Smooth muscle cell (in vitro differentiated cells): Measurements from ENCODE around the gene CUL9. TPM values are rescaled to one million over a fixed set of nuclear protein-coding genes. Genes with fewer than 3 reads are reported as not detected.

Experiments
- DNase-seq: peaks from one replicate; lab custom pipeline; 2025; ENCODE audit not compliant: unreplicated experiment; lab: John Stamatoyannopoulos, UW
- H2AFZ ChIP-seq: fragments of 200-600 bp; sonication (generic); 2 replicates; pipeline ENCODE4 v1.6.0; 2016; ENCODE audit warnings: antibody characterized with exemption, low read depth, mild to moderate bottlenecking
- H3F3A ChIP-seq: fragments of 200-600 bp; sonication (generic); 2 replicates; pipeline ENCODE4 v1.6.0; 2017; ENCODE audit warnings: antibody characterized with exemption, low read depth
- H3K27ac ChIP-seq: fragments of 200-600 bp; sonication (generic); 2 replicates; pipeline ENCODE4 v1.5.1; 2016; ENCODE audit warnings: low read depth, mild to moderate bottlenecking
- H3K27me3 ChIP-seq: fragments of 200-600 bp; sonication (generic); 2 replicates; pipeline ENCODE4 v1.6.1; 2016; ENCODE audit warnings: low read depth, mild to moderate bottlenecking
- H3K36me3 ChIP-seq: fragments of 200-600 bp; sonication (generic); 2 replicates; pipeline ENCODE4 v1.5.1; 2016; ENCODE audit warnings: low read depth
- H3K4me1 ChIP-seq: fragments of 200-600 bp; sonication (generic); 2 replicates; pipeline ENCODE4 v1.5.1; 2016; ENCODE audit warnings: low read depth
- H3K4me2 ChIP-seq: fragments of 200-600 bp; sonication (generic); 2 replicates; pipeline ENCODE4 v1.6.0; 2016; ENCODE audit warnings: mild to moderate bottlenecking
- H3K4me3 ChIP-seq: fragments of 200-600 bp; sonication (generic); 2 replicates; pipeline ENCODE4 v1.5.1; 2016; ENCODE audit warnings: mild to moderate bottlenecking
- H3K79me2 ChIP-seq: fragments of 200-600 bp; sonication (generic); 2 replicates; pipeline ENCODE4 v1.6.0; 2016; ENCODE audit warnings: low read depth, mild to moderate bottlenecking
- H3K9ac ChIP-seq: fragments of 200-600 bp; sonication (generic); 2 replicates; pipeline ENCODE4 v1.6.0; 2016; ENCODE audit warnings: low read depth
- H3K9me3 ChIP-seq: fragments of 200-600 bp; sonication (generic); replicated peaks from 2 replicates; pipeline ENCODE4 v1.5.1; 2016; ENCODE audit warnings: low read depth
- H4K20me1 ChIP-seq: fragments of 200-600 bp; sonication (generic); 2 replicates; pipeline ENCODE4 v1.6.0; 2016; ENCODE audit warnings: low read depth
- WGBS: methylation state at CpG from one replicate; pipeline ENCODE4 v1.1.7; 2016; ENCODE audit warnings: low lambda C conversion rate; 5-methylcytosine and 5-hydroxymethylcytosine counted together
- polyA plus RNA-seq: library from polyadenylated mRNA; unstranded; fragments of >200 nt; fragmentation: Nextera tagmentation; extraction: Ambion mirVana; gene quantifications from 2 replicates; pipeline ENCODE4 v1.2.1, GENCODE V29; 2016
- total RNA-seq: library from RNA; depleted of rRNA; stranded (reverse); fragments of >200 nt; gene quantifications from 2 replicates; pipeline ENCODE4 v1.2.3, GENCODE V29; 2014
- TF ChIP-seq, protein P1 (sequence below): fragments of 200-600 bp; sonication (generic); IDR thresholded peaks from 2 replicates; pipeline ENCODE4 v1.5.1; 2017; ENCODE audit warnings: borderline replicate concordance, mild to moderate bottlenecking, antibody characterized with exemption; ENCODE audit not compliant: insufficient read depth, poor library complexity, severe bottlenecking

The CUL9 gene
- total and polyA plus RNA-seq, 2 experiments from 2014 or later, result 13.9 to 18.8 TPM

GRCh38 chr6:43231053-43231452 is 49.1 kb downstream of the CUL9 start:
- DNase-seq, result no peak
- no peak overlapping the region for H3K4me3 ChIP-seq
- H3K4me2 ChIP-seq, result no peak overlapping the region
- no peaks in the 10 kb centered on the region for H3K36me3 ChIP-seq
- no peaks in the 10 kb centered on the region for H3K4me1 ChIP-seq
- H2AFZ ChIP-seq, result no peak overlapping the region
- H3K79me2 ChIP-seq, result no peaks in the 10 kb centered on the region
- no peaks in the 10 kb centered on the region for H4K20me1 ChIP-seq
- TF ChIP-seq, protein P1, sequence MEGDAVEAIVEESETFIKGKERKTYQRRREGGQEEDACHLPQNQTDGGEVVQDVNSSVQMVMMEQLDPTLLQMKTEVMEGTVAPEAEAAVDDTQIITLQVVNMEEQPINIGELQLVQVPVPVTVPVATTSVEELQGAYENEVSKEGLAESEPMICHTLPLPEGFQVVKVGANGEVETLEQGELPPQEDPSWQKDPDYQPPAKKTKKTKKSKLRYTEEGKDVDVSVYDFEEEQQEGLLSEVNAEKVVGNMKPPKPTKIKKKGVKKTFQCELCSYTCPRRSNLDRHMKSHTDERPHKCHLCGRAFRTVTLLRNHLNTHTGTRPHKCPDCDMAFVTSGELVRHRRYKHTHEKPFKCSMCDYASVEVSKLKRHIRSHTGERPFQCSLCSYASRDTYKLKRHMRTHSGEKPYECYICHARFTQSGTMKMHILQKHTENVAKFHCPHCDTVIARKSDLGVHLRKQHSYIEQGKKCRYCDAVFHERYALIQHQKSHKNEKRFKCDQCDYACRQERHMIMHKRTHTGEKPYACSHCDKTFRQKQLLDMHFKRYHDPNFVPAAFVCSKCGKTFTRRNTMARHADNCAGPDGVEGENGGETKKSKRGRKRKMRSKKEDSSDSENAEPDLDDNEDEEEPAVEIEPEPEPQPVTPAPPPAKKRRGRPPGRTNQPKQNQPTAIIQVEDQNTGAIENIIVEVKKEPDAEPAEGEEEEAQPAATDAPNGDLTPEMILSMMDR, result no peak
- H3K27ac ChIP-seq, result no peak overlapping the region
- no peak overlapping the region for H3K9ac ChIP-seq
- no peaks in the 10 kb centered on the region for H3K9me3 ChIP-seq
- no peaks in the 10 kb centered on the region for H3F3A ChIP-seq
- H3K27me3 ChIP-seq, result peaks cover 13% of the 10 kb centered on the region
- WGBS, result 90% methylated on average over 4 of the region's 4 CpGs

GRCh38 chr6:43231735-43232450 is 49.9 kb downstream of the CUL9 start:
- Histone ChIP-seq H3K27ac (no peak overlapping the region), H3K79me2 (no peaks in the 10 kb centered on the region), H3K4me2 (no peak overlapping the region), H3F3A (no peaks in the 10 kb centered on the region), H2AFZ (no peak overlapping the region), H3K36me3 (no peaks in the 10 kb centered on the region), H3K4me1 (no peaks in the 10 kb centered on the region), H3K4me3 (no peak overlapping the region), H3K9me3 (no peaks in the 10 kb centered on the region), H3K27me3 (peaks cover 13% of the 10 kb centered on the region), H4K20me1 (no peaks in the 10 kb centered on the region), H3K9ac (no peak overlapping the region)
- no peak for DNase-seq
- TF ChIP-seq, protein P1, result no peak
- 75% methylated on average over 3 of the region's 3 CpGs for WGBS

DNA sequence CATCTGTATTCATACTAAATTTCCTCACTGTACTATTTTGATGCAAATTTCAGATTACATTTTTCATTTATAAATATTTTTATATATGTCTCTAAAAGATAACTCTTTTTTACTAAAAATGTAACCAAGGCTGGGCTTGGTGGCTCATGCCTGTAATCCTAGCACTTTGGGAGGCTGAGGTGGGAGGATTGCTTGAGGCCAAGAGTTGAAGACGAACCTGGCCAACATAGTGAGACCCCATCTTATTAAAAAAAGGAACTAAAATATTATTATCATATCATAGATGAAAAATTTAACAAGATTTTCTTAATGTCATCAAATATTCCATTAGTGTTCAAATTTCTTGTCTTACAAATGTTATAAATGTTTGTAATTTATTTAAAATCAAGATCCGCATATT is 53.8 kb downstream of the CUL9 start:
- WGBS, result 95% methylated on average over 2 of the region's 2 CpGs
- Histone ChIP-seq H3K4me1 (no peaks in the 10 kb centered on the region), H3K4me2 (no peak overlapping the region), H3K9ac (no peak overlapping the region), H3K27ac (no peak overlapping the region), H4K20me1 (no peaks in the 10 kb centered on the region), H2AFZ (no peak overlapping the region), H3K4me3 (no peak overlapping the region), H3F3A (no peaks in the 10 kb centered on the region), H3K9me3 (no peaks in the 10 kb centered on the region), H3K36me3 (no peaks in the 10 kb centered on the region), H3K27me3 (peaks cover 32% of the 10 kb centered on the region), H3K79me2 (no peaks in the 10 kb centered on the region)
- TF ChIP-seq, protein P1, result no peak
- DNase-seq, result no peak

- H3K4me1 ChIP-seq, result no peaks in the 10 kb centered on the region
- no peak for DNase-seq
- TF ChIP-seq, protein P1, result no peak
- no peak overlapping the region for H3K9ac ChIP-seq
- H3K36me3 ChIP-seq, result no peaks in the 10 kb centered on the region
- H3F3A ChIP-seq, result no peaks in the 10 kb centered on the region
- H3K27me3 ChIP-seq, result peaks cover 51% of the 10 kb centered on the region
- H3K4me2 ChIP-seq, result no peak overlapping the region
- no peaks in the 10 kb centered on the region for H3K9me3 ChIP-seq
- no peaks in the 10 kb centered on the region for H3K79me2 ChIP-seq
- no peak overlapping the region for H3K27ac ChIP-seq
- 80% methylated on average over 2 of the region's 2 CpGs for WGBS
- no peak overlapping the region for H2AFZ ChIP-seq
- no peak overlapping the region for H3K4me3 ChIP-seq
- no peaks in the 10 kb centered on the region for H4K20me1 ChIP-seq
These were observed 57.1 kb downstream of the CUL9 start for GRCh38 chr6:43239054-43239453.
